K562 (cell line): ENCODE data around the gene APPBP2. TPM values are rescaled to one million over a fixed set of nuclear protein-coding genes. Genes with fewer than 3 reads are reported as not detected.

Experiments
- BRF2 ChIP-seq: IDR thresholded peaks from 3 replicates; pipeline ENCODE4 v1.6.1; 2011; ENCODE audit warnings: borderline replicate concordance, mild to moderate bottlenecking; ENCODE audit not compliant: insufficient read length, insufficient read depth
- CBX5 ChIP-seq: IDR thresholded peaks from 2 replicates; pipeline ENCODE4 v1.6.1; 2014; ENCODE audit warnings: low read depth, borderline replicate concordance
- CEBPG ChIP-seq, 3 experiments: fragments of 200-800 bp in 1 of 3; sonication (Bioruptor generic) in 1 of 3; sonication (generic) in 1 of 3; formaldehyde crosslinking in 1 of 3; IDR thresholded peaks in 2 of 3; conservative IDR thresholded peaks in 1 of 3; 2 replicates each; pipeline versions ENCODE4 v1.6.1 to v1.8.0; 2016 to 2022; ENCODE audit warnings: missing compliant biosample characterization in 2 of 3, missing genetic modification characterization in 2 of 3, mild to moderate bottlenecking in 1 of 3, missing genetic modification reagents in 1 of 3
- CREB1 ChIP-seq, 2 experiments: sonication (generic) in 1 of 2; formaldehyde crosslinking in 1 of 2; IDR thresholded peaks; 2 replicates each; pipeline versions ENCODE4 v1.6.1 to v1.8.0; 2012 to 2022; ENCODE audit warnings: inconsistent platforms in 1 of 2, mild to moderate bottlenecking in 1 of 2, missing genetic modification reagents in 1 of 2, moderate library complexity in 1 of 2
- CREB3L1 ChIP-seq: fragments of 450-650 bp; IDR thresholded peaks from 2 replicates; pipeline ENCODE4 v1.6.1; 2014; ENCODE audit warnings: low read depth, mild to moderate bottlenecking, moderate library complexity, borderline replicate concordance
- DACH1 ChIP-seq: fragments of 450-650 bp; IDR thresholded peaks from 2 replicates; pipeline ENCODE4 v1.6.1; 2018; ENCODE audit not compliant: partially characterized antibody
- ELF2 ChIP-seq: fragments of 250-450 bp; sonication (Bioruptor Pico); IDR thresholded peaks from 2 replicates; pipeline ENCODE4 v1.5.0; 2021; ENCODE audit warnings: mild to moderate bottlenecking
- NFE2L1 ChIP-seq: fragments of 450-650 bp; IDR thresholded peaks from 2 replicates; pipeline ENCODE4 v1.6.1; 2016; ENCODE audit warnings: missing genetic modification characterization, low read depth, mild to moderate bottlenecking, missing compliant biosample characterization, moderate library complexity, borderline replicate concordance
- PREB ChIP-seq: sonication (generic); formaldehyde crosslinking; IDR thresholded peaks from 2 replicates; pipeline ENCODE4 v1.8.1; 2023; ENCODE audit warnings: mild to moderate bottlenecking, missing genetic modification reagents
- SRSF9 ChIP-seq: fragments of 200-400 bp; formaldehyde crosslinking; IDR thresholded peaks from 2 replicates; pipeline ENCODE4 v1.6.1; 2017; ENCODE audit warnings: low read depth, low read length, borderline replicate concordance
- STAG1 ChIP-seq: sonication (generic); formaldehyde crosslinking; IDR thresholded peaks from 2 replicates; pipeline ENCODE4 v1.5.0; 2020; ENCODE audit warnings: missing genetic modification reagents, borderline replicate concordance
- TBP ChIP-seq: optimal IDR thresholded peaks from 2 replicates; pipeline ENCODE3; 2011; ENCODE audit warnings: low read depth, low read length, improper control_type of control experiment
- TRIM28 ChIP-seq: fragments of 450-650 bp; IDR thresholded peaks from 2 replicates; pipeline ENCODE4 v1.6.1; 2017
- ZNF121 ChIP-seq: sonication (generic); formaldehyde crosslinking; conservative IDR thresholded peaks from 2 replicates; pipeline ENCODE4 v1.8.0; 2022; ENCODE audit warnings: missing genetic modification reagents
- ZNF165 ChIP-seq: fragments of 250-450 bp; sonication (Bioruptor Pico); IDR thresholded peaks from 2 replicates; pipeline ENCODE4 v1.4.0; 2020; ENCODE audit warnings: borderline replicate concordance
- polyA plus RNA-seq, 8 experiments: library from polyadenylated mRNA; depleted of rRNA in 4 of 8; stranded (reverse) in 5 of 8; unstranded in 3 of 8; fragments of >200 nt; fragmentation: Nextera tagmentation in 2 of 8; fragmentation: Illumina TruSeq in 1 of 8; extraction: Ambion mirVana in 2 of 8; extraction: Trizol in 1 of 8; gene quantifications; 2 replicates each; pipeline versions ENCODE4 v1.2.1 to v1.2.3, GENCODE V29; 2011 to 2014; ENCODE audit warnings: inconsistent platforms in 1 of 8, missing spikeins in 1 of 8
- total RNA-seq, 7 experiments: library from RNA; depleted of rRNA in 6 of 7; stranded (reverse); fragments of >200 nt in 6 of 7; fragmentation: Illumina TruSeq in 2 of 7; extraction: Trizol in 2 of 7; gene quantifications; 2 replicates each; pipeline versions ENCODE4 v1.2.1 to v1.2.3, GENCODE V29; 2011 to 2021; ENCODE audit warnings: low replicate concordance in 1 of 7
- TF ChIP-seq, protein P1 (sequence below): fragments of 450-650 bp; IDR thresholded peaks from 2 replicates; pipeline ENCODE4 v1.6.1; 2016
- TF ChIP-seq, protein P2 (sequence below): fragments of 250-450 bp; sonication (Bioruptor Pico); IDR thresholded peaks from 2 replicates; pipeline ENCODE4 v1.4.0; 2020; ENCODE audit warnings: mild to moderate bottlenecking, moderate library complexity, borderline replicate concordance

APPBP2 gene
- total and polyA plus RNA-seq, 9 of the 15 experiments (the other 6 are each of a cell fraction or from before 2014, with no cell fraction given), result 2.7 to 16.8 (median 6.9) TPM

DNA sequence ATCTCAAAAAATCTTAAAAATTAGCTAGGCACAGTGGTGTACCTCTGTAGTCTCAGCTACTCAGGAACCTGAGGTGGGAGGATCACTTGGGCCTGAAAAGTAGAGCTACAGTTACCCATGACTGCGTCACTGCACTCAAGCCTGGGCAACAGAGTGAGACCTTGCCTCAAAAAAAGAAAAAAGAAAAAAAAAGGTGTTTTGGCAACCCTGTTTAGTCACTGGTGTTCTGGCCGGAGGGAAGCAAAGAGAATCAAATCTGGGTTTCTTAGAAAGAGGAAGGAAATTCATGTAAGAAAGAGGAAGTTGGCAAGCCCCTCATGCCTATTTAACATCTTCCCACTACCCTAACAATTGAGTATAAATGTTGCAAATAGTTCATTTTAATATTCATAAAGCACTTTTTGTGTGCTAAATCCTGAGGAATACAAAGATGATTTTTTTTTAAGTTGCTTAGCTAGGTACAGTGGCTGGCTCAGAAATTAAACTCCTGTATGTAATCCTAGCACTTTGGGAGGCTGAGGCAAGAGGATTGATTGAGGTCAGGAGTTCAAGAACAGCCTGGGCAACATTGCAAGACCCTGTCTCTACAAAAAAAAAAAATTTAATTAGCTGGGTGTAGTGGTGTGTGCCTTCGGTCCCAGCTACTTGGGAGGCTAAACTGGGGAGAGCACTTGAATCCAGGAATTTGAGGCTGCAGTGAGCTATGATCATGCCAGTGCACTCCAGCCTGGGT, 127.6 kb downstream of the APPBP2 start (continued):
- TF ChIP-seq, protein P1, sequence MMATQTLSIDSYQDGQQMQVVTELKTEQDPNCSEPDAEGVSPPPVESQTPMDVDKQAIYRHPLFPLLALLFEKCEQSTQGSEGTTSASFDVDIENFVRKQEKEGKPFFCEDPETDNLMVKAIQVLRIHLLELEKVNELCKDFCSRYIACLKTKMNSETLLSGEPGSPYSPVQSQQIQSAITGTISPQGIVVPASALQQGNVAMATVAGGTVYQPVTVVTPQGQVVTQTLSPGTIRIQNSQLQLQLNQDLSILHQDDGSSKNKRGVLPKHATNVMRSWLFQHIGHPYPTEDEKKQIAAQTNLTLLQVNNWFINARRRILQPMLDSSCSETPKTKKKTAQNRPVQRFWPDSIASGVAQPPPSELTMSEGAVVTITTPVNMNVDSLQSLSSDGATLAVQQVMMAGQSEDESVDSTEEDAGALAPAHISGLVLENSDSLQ, result no peak
- TF ChIP-seq ELF2 (CRISPR knock-in tag) (no peak), BRF2 (no peak), ZNF165 (CRISPR knock-in tag) (no peak), TRIM28 (no peak), CBX5 (no peak), DACH1 (no peak), TBP (no peak), CREB3L1 (no peak), CEBPG (CRISPR knock-in tag; IDR thresholded peaks at IDR 0.05) (no peak), CEBPG (tag; conservative IDR thresholded peaks at IDR 0.05 in 1 of 2, IDR thresholded peaks at IDR 0.05 in 1 of 2) (no peak), ZNF121 (CRISPR knock-in tag) (peak; percentile 96), SRSF9 (no peak), PREB (CRISPR knock-in tag) (no peak), CREB1 (IDR thresholded peaks at IDR 0.05) (no peak), CREB1 (CRISPR knock-in tag; IDR thresholded peaks at IDR 0.05) (no peak), NFE2L1 (no peak), STAG1 (CRISPR knock-in tag) (no peak)
- TF ChIP-seq, protein P2, sequence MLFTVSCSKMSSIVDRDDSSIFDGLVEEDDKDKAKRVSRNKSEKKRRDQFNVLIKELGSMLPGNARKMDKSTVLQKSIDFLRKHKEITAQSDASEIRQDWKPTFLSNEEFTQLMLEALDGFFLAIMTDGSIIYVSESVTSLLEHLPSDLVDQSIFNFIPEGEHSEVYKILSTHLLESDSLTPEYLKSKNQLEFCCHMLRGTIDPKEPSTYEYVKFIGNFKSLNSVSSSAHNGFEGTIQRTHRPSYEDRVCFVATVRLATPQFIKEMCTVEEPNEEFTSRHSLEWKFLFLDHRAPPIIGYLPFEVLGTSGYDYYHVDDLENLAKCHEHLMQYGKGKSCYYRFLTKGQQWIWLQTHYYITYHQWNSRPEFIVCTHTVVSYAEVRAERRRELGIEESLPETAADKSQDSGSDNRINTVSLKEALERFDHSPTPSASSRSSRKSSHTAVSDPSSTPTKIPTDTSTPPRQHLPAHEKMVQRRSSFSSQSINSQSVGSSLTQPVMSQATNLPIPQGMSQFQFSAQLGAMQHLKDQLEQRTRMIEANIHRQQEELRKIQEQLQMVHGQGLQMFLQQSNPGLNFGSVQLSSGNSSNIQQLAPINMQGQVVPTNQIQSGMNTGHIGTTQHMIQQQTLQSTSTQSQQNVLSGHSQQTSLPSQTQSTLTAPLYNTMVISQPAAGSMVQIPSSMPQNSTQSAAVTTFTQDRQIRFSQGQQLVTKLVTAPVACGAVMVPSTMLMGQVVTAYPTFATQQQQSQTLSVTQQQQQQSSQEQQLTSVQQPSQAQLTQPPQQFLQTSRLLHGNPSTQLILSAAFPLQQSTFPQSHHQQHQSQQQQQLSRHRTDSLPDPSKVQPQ (CRISPR knock-in tag), result no peak
